Muscle layer of duodenum (tissue), 2 donors: Measurements from ENCODE around the gene MX2.

Experiments
- H3K27ac ChIP-seq: one replicate; pipeline ENCODE4 v1.7.0; 2013; ENCODE audit warnings: mild to moderate bottlenecking, low read length
- H3K27me3 ChIP-seq: one replicate; pipeline ENCODE4 v1.7.0; 2013; ENCODE audit warnings: low read depth, mild to moderate bottlenecking, control low read depth, low read length
- H3K36me3 ChIP-seq, 2 donors: one replicate each; pipeline ENCODE4 v1.7.0; 2013; ENCODE audit warnings: low read length in 2 of 2, control low read depth in 1 of 2, mild to moderate bottlenecking in 1 of 2; ENCODE audit not compliant: insufficient read depth in 2 of 2, control insufficient read depth in 1 of 2
- H3K4me1 ChIP-seq, 2 donors: one replicate each; pipeline ENCODE4 v1.7.0; 2013; ENCODE audit warnings: low read length in 2 of 2, mild to moderate bottlenecking in 2 of 2, control low read depth in 1 of 2, moderate library complexity in 1 of 2; ENCODE audit not compliant: insufficient read depth in 2 of 2, control insufficient read depth in 1 of 2
- H3K4me3 ChIP-seq, 2 donors: one replicate each; pipeline ENCODE4 v1.7.0; 2013; ENCODE audit warnings: low read length in 2 of 2, low read depth in 1 of 2, mild to moderate bottlenecking in 1 of 2
- H3K9me3 ChIP-seq, 2 donors: one replicate each; pipeline ENCODE4 v1.7.0; 2013; ENCODE audit warnings: low read length in 2 of 2, control low read depth in 1 of 2, mild to moderate bottlenecking in 1 of 2; ENCODE audit not compliant: control insufficient read depth in 1 of 2
- donor health status: healthy.

MX2 gene

GRCh38 chr21:41433566-41433965, 71.7 kb downstream of the MX2 start:
- H3K9me3 ChIP-seq = no peaks in the 10 kb centered on the region
- H3K36me3 ChIP-seq = peaks cover 53 to 71% of the 10 kb centered on the region in 2 donors
- no peak overlapping the region for H3K4me3 ChIP-seq
- H3K4me1 ChIP-seq = no peaks in the 10 kb centered on the region
- H3K27ac ChIP-seq = no peak overlapping the region
- H3K27me3 ChIP-seq = no peaks in the 10 kb centered on the region

GRCh38 chr21:41435706-41436105, 73.9 kb downstream of the MX2 start:
- no peak overlapping the region for H3K4me3 ChIP-seq
- H3K27ac ChIP-seq = no peak overlapping the region
- no peaks in the 10 kb centered on the region for H3K27me3 ChIP-seq
- peaks cover 68 to 87% of the 10 kb centered on the region in 2 donors for H3K36me3 ChIP-seq
- H3K4me1 ChIP-seq = no peaks in the 10 kb centered on the region
- H3K9me3 ChIP-seq = no peaks in the 10 kb centered on the region

- Histone ChIP-seq H3K4me1 (no peaks in the 10 kb centered on the region), H3K27ac (no peak overlapping the region), H3K36me3 (peaks cover 69 to 93% of the 10 kb centered on the region in 2 donors), H3K9me3 (no peaks in the 10 kb centered on the region), H3K4me3 (no peak overlapping the region), H3K27me3 (no peaks in the 10 kb centered on the region)
These were observed 75.9 kb downstream of the MX2 start for GRCh38 chr21:41437729-41438128.

- peaks cover 67 to 93% of the 10 kb centered on the region in 2 donors for H3K36me3 ChIP-seq
These were observed 76.7 kb downstream of the MX2 start for GRCh38 chr21:41438425-41439113.

GRCh38 chr21:41439248-41439647, 77.4 kb downstream of the MX2 start:
- H3K9me3 ChIP-seq = no peaks in the 10 kb centered on the region
- no peaks in the 10 kb centered on the region for H3K4me1 ChIP-seq
- no peak overlapping the region for H3K27ac ChIP-seq
- H3K36me3 ChIP-seq = peaks cover 66 to 91% of the 10 kb centered on the region in 2 donors
- H3K4me3 ChIP-seq = no peak overlapping the region
- H3K27me3 ChIP-seq = no peaks in the 10 kb centered on the region

More at GRCh38 chr21:41438425-41439113, 76.7 kb downstream of the MX2 start:
- H3K9me3 ChIP-seq = no peaks in the 10 kb centered on the region
- no peak overlapping the region for H3K27ac ChIP-seq
- H3K4me1 ChIP-seq = no peaks in the 10 kb centered on the region
- no peak overlapping the region for H3K4me3 ChIP-seq
- H3K27me3 ChIP-seq = no peaks in the 10 kb centered on the region

GRCh38 chr21:41441546-41441945, 79.7 kb downstream of the MX2 start:
- H3K27ac ChIP-seq = no peak overlapping the region
- no peaks in the 10 kb centered on the region for H3K9me3 ChIP-seq
- peaks cover 75 to 82% of the 10 kb centered on the region in 2 donors for H3K36me3 ChIP-seq
- no peaks in the 10 kb centered on the region for H3K27me3 ChIP-seq
- H3K4me1 ChIP-seq = no peaks in the 10 kb centered on the region
- H3K4me3 ChIP-seq = no peak overlapping the region

- peaks cover 77 to 82% of the 10 kb centered on the region in 2 donors for H3K36me3 ChIP-seq
These were observed 80.8 kb downstream of the MX2 start for GRCh38 chr21:41442481-41443186.

GRCh38 chr21:41443562-41443961, 81.7 kb downstream of the MX2 start:
- no peaks in the 10 kb centered on the region for H3K4me1 ChIP-seq

More at GRCh38 chr21:41442481-41443186, 80.8 kb downstream of the MX2 start:
- H3K27ac ChIP-seq = no peak overlapping the region
- H3K4me3 ChIP-seq = no peak overlapping the region
- H3K4me1 ChIP-seq = no peaks in the 10 kb centered on the region
- no peaks in the 10 kb centered on the region for H3K9me3 ChIP-seq
- H3K27me3 ChIP-seq = no peaks in the 10 kb centered on the region

GRCh38 chr21:41444703-41445464, 83.1 kb downstream of the MX2 start:
- Histone ChIP-seq H3K36me3 (peaks cover 66 to 75% of the 10 kb centered on the region in 2 donors), H3K4me1 (no peaks in the 10 kb centered on the region), H3K27me3 (no peaks in the 10 kb centered on the region), H3K9me3 (no peaks in the 10 kb centered on the region), H3K27ac (no peak overlapping the region), H3K4me3 (no peak overlapping the region)

More at GRCh38 chr21:41443562-41443961, 81.7 kb downstream of the MX2 start:
- Histone ChIP-seq H3K9me3 (no peaks in the 10 kb centered on the region), H3K4me3 (no peak overlapping the region), H3K27me3 (no peaks in the 10 kb centered on the region), H3K27ac (no peak overlapping the region), H3K36me3 (peaks cover 68 to 79% of the 10 kb centered on the region in 2 donors)

- Histone ChIP-seq H3K27ac (no peak overlapping the region), H3K4me3 (no peak overlapping the region), H3K4me1 (no peaks in the 10 kb centered on the region), H3K9me3 (no peaks in the 10 kb centered on the region), H3K36me3 (peaks cover 64 to 77% of the 10 kb centered on the region in 2 donors), H3K27me3 (no peaks in the 10 kb centered on the region)
These were observed 83.6 kb downstream of the MX2 start for GRCh38 chr21:41445465-41445862.

GRCh38 chr21:41446586-41446985, 84.8 kb downstream of the MX2 start:
- no peak overlapping the region for H3K27ac ChIP-seq
- peaks cover 58 to 74% of the 10 kb centered on the region in 2 donors for H3K36me3 ChIP-seq
- H3K27me3 ChIP-seq = no peaks in the 10 kb centered on the region
- H3K4me3 ChIP-seq = no peak overlapping the region
- no peaks in the 10 kb centered on the region for H3K4me1 ChIP-seq
- H3K9me3 ChIP-seq = no peaks in the 10 kb centered on the region
